Measurements from ENCODE around the gene SLC25A14. TPM values are rescaled to one million over a fixed set of nuclear protein-coding genes. Genes with fewer than 3 reads are reported as not detected.

Gene SLC25A14
- total and polyA plus RNA-seq, 2 of the 8 experiments (the other 6 are each of a cell fraction or from before 2014, with no cell fraction given): 9.3 to 14.2 TPM

DNA sequence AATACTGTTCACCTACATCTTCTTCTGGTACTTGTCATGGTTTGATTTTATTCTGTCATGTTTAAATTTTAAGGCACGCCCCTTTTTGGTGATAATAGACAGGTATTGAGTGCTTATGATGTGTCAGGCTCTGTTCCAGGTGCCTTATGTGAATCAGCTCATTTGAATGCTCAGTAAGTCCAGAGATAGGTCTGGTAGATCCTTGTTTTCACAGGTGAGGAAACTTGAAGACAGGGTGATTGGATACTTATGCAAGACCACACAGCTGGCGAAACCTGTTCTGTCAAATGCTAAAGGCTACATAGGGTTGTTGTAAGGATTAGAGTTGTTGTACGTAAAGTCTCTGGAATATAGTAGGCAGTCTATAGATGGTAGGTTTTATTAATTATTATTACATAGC lies 9.6 kb upstream of the SLC25A14 start (continued):
- TF ChIP-seq MAX (IDR thresholded peaks at IDR 0.05) (no peak), CHD1 (IDR thresholded peaks at IDR 0.05; ENCODE audit: low read depth, low read length) (no peak), NANOG (IDR thresholded peaks at IDR 0.05; ENCODE audit: insufficient read depth, low read depth, low read length, poor library complexity, severe bottlenecking) (no peak), BCL11A (IDR thresholded peaks at IDR 0.05; ENCODE audit: low read depth in 2 of 2, low read length in 2 of 2) (no peak), JUND (IDR thresholded peaks at IDR 0.05; ENCODE audit: low read length) (no peak)
